NT2/D1 (cell line): ENCODE measurements around the gene ARHGAP5.

Experiments used
- SUZ12 ChIP-seq: IDR thresholded peaks from 2 replicates; pipeline ENCODE4 v1.6.1; 2011; ENCODE audit not compliant: insufficient read length, insufficient read depth; ENCODE audit errors: extremely low read depth
- YY1 ChIP-seq: IDR thresholded peaks from 2 replicates; pipeline ENCODE4 v1.6.1; 2011; ENCODE audit not compliant: insufficient read length, insufficient read depth

- no peak for TF ChIP-seq YY1
- no peak for TF ChIP-seq SUZ12
These were observed 27.7 kb downstream of the ARHGAP5 start for GRCh38 chr14:32104803-32105202.
